Pulmonary artery endothelial cell (primary cell): ENCODE measurements around the gene STUB1. TPM values are rescaled to one million over a fixed set of nuclear protein-coding genes. Genes with fewer than 3 reads are reported as not detected.
"Not testable (repeated sequence)": the region's sequence is repeated elsewhere in the genome, so short reads cannot be mapped to it uniquely, and the experiment has no call there.

Experiments
- DNase-seq: peaks from one replicate; pipeline ENCODE4 v3.0.0-alpha.2; 2011; ENCODE audit warnings: low read depth, low spot score
- total RNA-seq: library from RNA; depleted of rRNA; stranded (reverse); fragments of >200 nt; gene quantifications from 2 replicates; pipeline ENCODE4 v1.2.3, GENCODE V29; 2014

The STUB1 gene
- total RNA-seq, 1 donor from 2014 or later: 146 TPM

DNA sequence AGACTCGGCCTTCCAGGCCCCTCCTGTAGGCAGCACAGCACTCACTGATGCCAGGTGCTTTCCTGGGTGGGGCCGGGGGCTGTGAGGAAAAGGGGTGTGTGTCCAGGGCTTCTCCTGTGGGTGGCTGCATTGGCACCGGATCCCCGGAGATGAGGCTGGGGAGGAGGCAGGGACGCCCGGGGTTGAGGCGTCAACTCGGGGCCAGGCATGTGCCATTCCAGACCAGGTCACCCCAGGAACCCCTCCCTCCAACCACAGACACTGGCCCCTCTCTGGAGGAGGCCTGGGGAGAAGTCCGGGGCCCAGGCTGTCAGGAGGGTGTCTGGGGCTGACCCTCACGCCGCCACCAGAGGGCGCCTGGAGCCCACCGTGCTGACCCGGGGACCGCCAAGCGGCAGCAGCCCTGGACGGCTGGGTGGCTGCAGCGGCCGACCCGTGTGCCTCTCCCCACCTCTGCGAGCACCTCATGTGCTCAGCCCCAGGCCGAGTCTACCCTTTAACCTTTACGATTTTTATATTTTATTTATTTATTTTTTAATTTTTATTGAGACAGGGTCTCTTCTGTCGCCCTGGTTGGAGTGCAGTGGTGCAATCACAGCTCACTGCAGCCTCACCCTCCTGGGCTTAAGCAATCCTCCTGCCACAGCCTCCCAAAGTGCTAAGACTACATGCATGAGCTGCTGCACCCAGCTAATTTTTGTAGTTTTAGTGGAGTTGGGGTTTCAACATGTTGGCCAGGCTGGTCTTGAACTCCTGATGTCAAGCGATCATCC, 31.5 kb downstream of the STUB1 start:
- DNase-seq: no peak

DNA sequence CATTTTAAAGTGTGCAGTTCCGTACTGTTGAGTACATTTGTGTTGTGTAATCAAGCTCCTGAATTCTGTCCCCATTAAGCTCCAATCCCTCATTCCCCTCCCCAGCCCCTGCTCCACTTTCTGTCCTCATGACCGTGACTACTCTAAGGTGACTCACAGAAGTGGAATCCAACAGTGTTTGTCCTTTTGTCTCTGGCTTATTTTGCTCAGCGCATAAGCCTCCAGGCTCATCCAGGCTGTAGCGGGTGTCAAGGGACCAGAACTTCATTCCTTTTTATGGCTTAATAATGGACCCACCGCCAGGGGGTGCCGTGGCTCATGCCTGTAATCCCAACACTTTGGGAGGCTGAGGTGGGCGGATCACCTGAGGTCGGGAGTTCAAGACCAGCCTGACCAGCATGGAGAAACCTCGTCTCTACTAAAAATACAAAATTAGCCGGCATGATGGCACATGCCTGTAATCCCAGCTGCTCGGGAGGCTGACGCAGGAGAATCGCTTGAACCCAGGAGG, 32.6 kb downstream of the STUB1 start:
- DNase-seq: not testable (repeated sequence)

GRCh38 chr16:714079-714478, 33.9 kb downstream of the STUB1 start:
- DNase-seq: no peak

- no peak for DNase-seq
These were observed 34.6 kb downstream of the STUB1 start, which contains the start of gene METRN for GRCh38 chr16:714558-715476. TSS of gene METRN (plus strand) at chr16:715118. CDS start at chr16:715290, 172 bp downstream.

DNA sequence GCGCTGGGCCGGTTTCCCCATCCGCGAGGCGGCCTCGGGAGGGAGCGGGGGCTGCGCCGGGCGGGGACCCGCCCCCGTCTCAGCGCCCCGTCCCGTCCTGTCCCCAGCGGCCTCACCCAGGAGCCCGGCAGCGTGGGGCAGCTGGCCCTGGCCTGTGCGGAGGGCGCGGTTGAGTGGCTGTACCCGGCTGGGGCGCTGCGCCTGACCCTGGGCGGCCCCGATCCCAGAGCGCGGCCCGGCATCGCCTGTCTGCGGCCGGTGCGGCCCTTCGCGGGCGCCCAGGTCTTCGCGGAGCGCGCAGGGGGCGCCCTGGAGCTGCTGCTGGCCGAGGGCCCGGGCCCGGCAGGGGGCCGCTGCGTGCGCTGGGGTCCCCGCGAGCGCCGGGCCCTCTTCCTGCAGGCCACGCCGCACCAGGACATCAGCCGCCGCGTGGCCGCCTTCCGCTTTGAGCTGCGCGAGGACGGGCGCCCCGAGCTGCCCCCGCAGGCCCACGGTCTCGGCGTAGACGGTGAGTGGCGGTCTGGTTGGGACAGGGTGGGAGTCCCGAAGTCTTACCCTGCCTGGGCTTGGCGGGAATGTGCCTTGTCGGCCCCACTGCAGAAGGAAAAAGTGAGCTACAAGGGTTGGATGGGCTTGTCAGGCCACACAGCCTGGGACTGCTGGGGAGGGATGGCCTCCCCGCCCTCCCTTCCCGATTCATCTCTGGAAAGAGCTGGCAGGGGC, 35.4 kb downstream of the STUB1 start:
- no peak for DNase-seq

GRCh38 chr16:716200-716568, 36.0 kb downstream of the STUB1 start:
- no peak for DNase-seq

DNA sequence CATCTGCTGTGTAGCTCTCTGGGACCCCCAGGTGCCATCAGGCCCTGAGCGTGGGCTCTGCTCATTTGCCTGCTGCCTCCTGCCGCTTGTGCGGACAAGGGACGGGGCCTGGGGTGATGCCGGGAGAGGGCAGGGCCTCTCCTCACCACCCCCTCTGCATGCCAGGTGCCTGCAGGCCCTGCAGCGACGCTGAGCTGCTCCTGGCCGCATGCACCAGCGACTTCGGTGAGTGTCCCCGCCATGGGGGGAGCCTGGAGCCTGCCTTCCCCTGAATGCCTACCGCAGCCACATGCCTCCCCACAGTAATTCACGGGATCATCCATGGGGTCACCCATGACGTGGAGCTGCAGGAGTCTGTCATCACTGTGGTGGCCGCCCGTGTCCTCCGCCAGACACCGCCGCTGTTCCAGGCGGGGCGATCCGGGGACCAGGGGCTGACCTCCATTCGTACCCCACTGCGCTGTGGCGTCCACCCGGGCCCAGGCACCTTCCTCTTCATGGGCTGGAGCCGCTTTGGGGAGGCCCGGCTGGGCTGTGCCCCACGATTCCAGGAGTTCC, 36.6 kb downstream of the STUB1 start:
- DNase-seq: no peak

- DNase-seq: no peak
These were observed 37.4 kb downstream of the STUB1 start for GRCh38 chr16:717450-718245.

DNA sequence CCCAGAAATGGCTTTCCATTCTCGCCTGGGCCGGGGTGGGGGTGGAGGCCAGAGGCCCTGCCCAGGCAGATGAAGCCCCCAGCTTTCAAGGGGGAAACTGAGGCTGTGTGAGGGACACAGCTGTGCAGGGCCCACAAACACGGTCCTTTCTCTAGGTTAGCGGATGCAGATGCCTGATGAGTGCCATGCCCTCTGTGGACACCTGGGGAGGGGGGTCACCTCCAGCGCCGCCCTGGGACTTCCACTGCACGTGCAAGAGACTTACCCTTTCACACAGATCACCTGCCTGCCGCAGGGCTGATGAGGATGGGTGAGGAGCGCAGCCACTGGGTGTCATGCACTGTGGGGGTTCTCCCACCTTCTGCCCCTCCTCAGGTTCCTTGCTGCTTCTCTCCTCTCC, 38.2 kb downstream of the STUB1 start:
- DNase-seq: no peak

- no peak for DNase-seq
These were observed 38.7 kb downstream of the STUB1 start for GRCh38 chr16:718922-719321.

- DNase-seq: no peak
These were observed 39.7 kb downstream of the STUB1 start for GRCh38 chr16:719815-720446.

GRCh38 chr16:720447-720989, 40.3 kb downstream of the STUB1 start:
- DNase-seq: no peak

DNA sequence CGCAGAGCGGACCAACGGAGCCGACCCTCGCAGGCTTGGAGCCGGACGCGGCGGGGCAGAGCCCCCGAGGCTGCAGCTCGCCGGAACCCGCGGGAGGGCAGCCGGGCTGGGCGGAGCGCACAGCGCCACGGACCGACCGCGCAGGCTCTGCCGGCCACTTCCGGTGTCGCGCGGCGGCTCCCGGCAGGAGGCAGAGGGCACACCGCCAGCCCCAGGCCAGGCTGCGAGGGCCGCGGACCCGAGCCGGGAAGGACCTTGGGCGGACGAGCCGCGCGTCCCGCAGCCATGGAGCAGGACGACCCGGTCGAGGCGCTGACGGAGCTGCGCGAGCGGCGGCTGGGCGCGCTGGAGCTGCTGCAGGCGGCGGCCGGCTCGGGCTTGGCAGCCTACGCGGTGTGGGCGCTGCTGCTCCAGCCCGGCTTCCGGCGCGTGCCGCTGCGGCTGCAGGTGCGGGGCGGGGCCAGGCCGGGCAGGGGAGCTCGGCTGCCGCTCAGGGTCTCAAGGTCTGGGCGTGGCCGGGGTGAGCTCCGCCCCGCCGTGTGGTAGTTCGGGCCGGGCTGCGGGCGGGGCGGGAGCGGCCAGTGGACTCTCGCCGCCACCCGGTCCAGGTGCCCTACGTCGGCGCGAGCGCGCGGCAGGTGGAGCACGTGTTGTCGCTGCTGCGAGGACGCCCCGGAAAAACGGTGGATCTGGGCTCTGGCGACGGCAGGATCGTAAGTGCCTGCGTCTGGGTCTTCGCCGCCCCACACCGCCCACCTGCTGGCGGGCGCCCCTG, 41.0 kb downstream of the STUB1 start, which contains the start of gene ANTKMT:
Gene ANTKMT, plus strand, starts transcription at position 157 of the 775 bp plus-strand sequence. Its CDS starts 129 bp downstream, at position 286.
- DNase-seq: no peak

GRCh38 chr16:721765-722540, 41.7 kb downstream of the STUB1 start:
- no peak for DNase-seq

GRCh38 chr16:722835-723633, 42.8 kb downstream of the STUB1 start:
- no peak for DNase-seq

GRCh38 chr16:723695-724094, 43.5 kb downstream of the STUB1 start:
- no peak for DNase-seq
